ENCODE data around the gene CYP3A5.
A peak's percentile ranks its signal among the peaks of the same experiment; 100 is the strongest.
"Not testable (repeated sequence)": the region's sequence is repeated elsewhere in the genome, so short reads cannot be mapped to it uniquely, and the experiment has no call there.

Gene CYP3A5

DNA sequence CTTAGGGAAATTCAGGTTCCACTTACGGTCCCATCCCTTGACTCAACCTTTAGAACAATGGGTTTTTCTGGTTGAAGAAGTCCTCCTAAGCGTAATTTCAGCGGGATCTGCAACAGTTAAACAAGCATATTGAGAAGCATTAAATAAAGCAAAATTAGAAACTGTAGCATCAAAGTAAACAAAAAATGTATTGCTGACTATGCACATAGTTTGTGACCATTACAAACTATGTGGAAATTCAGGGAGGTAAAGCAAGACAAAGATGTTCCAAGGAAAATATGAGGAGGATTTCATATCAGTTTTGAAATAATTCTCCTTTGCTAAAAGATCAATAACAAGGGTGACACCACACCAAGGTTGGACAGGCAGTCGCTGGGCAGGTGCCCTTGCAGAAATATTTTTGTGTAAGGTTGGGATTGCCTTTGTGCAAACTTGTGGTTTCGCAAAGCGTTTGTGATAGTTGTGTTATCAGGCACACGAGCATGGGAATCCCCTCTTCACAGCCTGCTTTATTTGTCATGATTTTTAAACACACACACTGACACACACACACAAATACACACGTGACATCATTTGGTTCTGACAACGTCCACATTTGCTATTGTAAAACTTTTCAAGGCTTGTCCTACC is 5.4 kb upstream of the CYP3A5 start:
- no peak for DNase-seq

- DNase-seq: peak; percentile 2
Observed at GRCh38 chr7:99679032-99679399, 780 bp downstream of the CYP3A5 start.

GRCh38 chr7:99677648-99678045 is 2.1 kb downstream of the CYP3A5 start:
- no peak for DNase-seq

DNA sequence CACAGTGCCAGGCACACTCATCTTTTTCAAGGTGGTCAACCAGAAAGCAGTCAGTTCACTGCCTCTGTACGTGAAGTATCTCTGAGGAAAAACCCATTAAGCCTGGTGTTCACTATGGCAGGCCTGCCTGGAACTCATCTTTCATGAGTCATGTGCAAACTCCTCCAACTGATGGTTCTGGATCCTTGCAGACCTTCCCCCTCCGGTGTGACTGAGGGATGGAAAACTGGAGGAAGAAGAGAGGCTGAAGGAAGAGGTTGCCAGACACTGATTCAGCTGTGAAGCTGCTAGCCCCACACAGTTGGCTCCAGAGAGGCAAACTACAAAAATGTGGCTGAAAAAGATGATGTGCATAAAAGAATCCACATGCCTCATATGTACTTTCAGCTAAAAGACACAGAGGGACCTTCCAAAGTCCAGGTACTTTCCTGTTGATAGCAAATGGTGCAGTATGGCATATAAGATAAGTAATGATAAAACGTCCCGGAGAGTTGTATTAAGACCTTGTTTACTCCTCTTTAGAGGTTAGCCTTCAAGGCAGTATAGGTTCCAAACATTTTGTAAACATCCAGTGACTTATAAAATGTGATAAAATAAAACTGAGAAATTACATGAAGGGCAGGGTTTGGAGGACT is 2.7 kb downstream of the CYP3A5 start:
- DNase-seq: no peak

GRCh38 chr7:99674995-99675742 is 4.6 kb downstream of the CYP3A5 start:
- DNase-seq: no peak

DNA sequence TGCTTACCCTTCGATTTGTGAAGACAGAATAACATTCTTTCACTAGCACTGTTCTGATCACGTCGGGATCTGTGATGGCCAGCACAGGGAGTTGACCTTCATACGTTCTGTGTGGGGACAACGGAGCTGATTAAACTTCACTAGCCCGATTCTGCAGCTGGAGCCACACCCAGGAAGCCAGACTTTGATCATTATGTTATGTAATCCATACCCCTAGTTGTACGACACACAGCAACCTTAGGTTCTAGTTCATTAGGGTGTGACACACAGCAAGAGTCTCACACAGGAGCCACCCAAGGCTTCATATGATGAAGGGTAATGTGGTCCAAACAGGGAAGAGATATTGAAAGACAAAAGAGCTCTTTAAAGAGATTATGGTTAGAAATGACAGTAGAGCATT is 7.2 kb downstream of the CYP3A5 start:
- no peak for DNase-seq

- no peak for DNase-seq
Observed at GRCh38 chr7:99669782-99670181, 10.0 kb downstream of the CYP3A5 start.

- no peak for DNase-seq
Observed at GRCh38 chr7:99668541-99668940, 11.3 kb downstream of the CYP3A5 start.

GRCh38 chr7:99667179-99667578 is 12.6 kb downstream of the CYP3A5 start:
- DNase-seq: no peak

DNA sequence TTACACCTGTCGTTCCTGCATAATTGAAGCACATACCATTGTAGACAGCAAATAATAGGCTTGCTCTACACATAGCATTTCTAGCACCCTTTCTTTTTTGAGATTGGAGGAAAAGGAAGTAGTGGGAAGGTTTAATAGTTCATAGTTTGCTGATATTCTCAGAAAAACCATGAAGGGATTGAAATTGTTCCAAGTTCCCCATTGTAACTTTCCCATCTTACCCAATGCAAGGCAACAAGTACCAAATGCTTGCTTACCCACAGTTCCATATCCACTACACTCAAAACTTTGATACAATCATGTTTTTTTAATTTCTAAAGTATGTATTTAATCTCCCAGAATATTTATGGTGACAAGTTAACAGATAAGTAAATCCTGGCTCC is 13.8 kb downstream of the CYP3A5 start:
- no peak for DNase-seq

DNA sequence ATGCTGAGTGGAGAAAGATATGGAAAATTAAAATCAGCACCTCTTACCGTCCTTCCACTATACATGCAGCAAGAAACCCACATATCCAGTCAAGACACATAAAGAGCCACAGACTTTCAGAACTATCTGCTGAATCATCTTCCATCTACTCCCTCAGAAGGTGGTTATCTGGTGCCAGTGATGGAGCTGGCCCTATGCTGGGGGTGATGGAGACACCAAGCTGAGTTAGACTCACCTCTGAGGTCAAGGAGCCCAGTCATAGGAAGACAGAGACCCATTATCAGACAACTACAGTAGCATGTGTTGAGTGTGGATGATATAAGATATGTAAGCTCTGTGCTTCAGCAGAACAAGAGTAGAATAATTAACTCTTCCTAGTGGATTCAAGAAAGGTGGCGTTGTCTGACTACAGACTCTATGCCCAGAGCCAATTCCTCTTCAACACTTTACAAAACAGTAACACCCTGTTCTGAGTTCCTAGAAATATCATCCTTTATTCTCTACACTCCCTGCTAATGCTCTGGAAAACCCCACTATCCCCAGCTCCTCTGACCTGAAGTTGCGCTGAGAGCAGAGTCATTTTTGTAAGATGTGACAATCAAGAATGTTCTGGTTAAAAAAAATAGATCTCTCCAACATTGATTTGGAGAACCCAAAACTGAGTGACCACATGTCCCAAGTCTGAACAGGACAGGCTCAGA is 14.3 kb downstream of the CYP3A5 start:
- DNase-seq: no peak

- not testable (repeated sequence) for DNase-seq
Observed at GRCh38 chr7:99657879-99658278, 21.9 kb downstream of the CYP3A5 start.

- DNase-seq: not testable (repeated sequence)
Observed at GRCh38 chr7:99654626-99655025, 25.2 kb downstream of the CYP3A5 start.

- no peak for DNase-seq
Observed at GRCh38 chr7:99653754-99654153, 26.0 kb downstream of the CYP3A5 start.

- not testable (repeated sequence) for DNase-seq
Observed at GRCh38 chr7:99653269-99653668, 26.5 kb downstream of the CYP3A5 start.

DNA sequence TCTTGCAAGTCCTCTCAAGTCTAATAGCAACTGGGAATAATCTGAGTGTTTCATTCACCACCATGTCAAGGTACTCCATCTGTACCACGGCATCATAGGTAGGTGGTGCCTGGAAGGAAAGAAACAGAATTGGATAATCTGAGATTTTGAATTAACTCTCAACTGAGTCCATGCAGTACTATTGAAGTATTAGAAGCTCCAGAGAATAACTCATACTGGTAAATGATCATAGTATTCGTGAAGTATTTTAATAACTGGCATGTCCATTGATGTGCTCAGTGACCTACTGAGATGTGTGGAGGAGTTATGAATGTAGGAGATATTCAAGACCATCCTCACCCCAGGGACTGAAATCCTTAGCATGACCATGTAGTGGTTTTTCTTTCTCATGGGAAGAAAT is 27.1 kb downstream of the CYP3A5 start:
- DNase-seq: no peak

DNA sequence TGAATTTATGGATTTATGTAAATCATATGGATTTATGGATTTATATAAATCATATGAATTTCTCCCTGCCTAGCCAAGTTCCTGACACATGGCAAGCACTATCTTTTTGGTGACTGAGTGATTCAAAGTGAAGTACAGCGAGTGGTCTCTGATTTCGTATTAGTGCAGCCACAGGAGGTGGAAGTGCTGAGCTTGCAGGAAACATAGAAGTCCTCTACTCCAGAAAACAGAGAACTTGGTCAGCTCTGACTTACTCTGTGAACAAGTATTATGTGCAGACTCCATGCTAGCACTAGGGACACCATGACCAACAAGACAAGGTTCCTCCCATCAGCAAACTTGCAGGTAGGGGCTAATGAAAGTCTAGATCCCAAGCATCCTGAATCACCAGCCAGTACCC is 28.5 kb downstream of the CYP3A5 start:
- no peak for DNase-seq

DNA sequence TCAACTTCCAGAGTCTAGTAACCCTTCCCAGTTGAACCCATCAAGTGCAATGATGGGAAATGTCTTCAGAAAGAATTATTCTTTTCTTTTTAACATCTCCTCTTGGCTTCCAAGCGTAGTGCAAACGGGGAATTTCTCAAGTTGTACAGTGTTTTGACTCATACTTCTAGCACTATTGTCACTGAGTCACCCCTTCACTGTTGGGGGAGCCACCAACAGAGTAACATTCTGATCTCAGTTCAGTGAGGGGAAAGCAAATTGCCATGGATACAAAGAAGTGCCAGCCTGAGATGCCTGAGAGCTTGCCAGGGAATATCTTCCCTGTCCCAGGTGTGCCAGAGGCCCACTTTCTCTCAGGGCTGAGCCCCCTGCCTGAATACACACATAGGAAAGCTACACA is 31.0 kb downstream of the CYP3A5 start:
- no peak for DNase-seq

GRCh38 chr7:99645590-99645989 is 34.2 kb downstream of the CYP3A5 start:
- DNase-seq: no peak

GRCh38 chr7:99644431-99644830 is 35.4 kb downstream of the CYP3A5 start:
- DNase-seq: no peak

DNA sequence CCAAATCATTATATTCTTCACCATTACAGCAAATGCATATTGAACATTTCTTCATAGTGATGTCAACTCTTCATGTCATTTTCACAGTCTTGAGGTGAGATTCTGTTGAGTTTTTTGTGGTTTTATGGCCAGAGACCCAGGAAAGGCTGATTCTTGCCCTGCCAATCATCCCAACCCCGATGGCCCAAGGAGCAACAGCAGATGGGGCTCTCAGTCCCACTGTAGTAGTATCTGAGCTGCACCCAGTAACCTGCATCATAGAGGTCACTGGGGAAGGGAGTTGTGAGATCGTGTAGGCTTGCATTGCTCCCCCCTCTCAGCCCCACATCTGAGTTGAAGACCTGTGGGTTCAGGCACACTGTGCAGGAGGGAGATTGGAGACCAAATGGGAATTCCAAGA is 36.3 kb downstream of the CYP3A5 start:
- DNase-seq: no peak

GRCh38 chr7:99642027-99642426 is 37.8 kb downstream of the CYP3A5 start:
- no peak for DNase-seq

- no peak for DNase-seq
Observed at GRCh38 chr7:99639267-99639666, 40.5 kb downstream of the CYP3A5 start.

GRCh38 chr7:99638731-99639130 is 41.1 kb downstream of the CYP3A5 start:
- DNase-seq: no peak

Measured in fibroblast of skin of scalp (primary cell).